Measurements from ENCODE around the gene SETBP1. TPM values are rescaled to one million over a fixed set of nuclear protein-coding genes. Genes with fewer than 3 reads are reported as not detected.
"Not testable (repeated sequence)": the region's sequence is repeated elsewhere in the genome, so short reads cannot be mapped to it uniquely, and the experiment has no call there.

The SETBP1 gene
- polyA plus RNA-seq, 3 donors from 2014 or later, result 1.2 to 4.3 TPM; not detected in 1

DNA sequence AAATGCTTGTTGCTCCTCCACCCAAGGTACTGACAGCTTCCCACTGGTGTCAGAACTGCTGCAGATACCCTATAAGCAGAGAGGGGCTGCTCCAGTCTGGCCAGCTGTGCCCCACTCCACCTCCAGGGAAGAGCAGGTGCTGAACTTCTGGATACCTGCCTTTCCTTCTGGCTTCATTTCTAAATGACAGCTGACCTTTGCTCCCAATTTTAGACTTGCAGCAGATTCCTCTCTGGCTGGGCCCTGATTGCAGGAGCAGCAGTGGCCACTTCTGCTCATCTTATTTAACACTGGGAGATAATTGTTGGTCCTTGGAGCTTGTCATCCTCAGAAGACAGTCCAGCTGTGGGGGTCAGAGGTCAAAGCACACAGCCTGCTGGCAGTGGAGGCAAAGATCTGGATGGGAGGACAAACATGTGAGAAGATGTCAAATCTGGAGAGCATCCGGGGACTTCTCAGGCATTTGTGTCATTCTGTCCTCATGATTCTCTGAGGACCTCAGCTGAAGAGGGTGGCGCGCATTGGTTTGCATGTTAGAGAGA lies 38.9 kb downstream of the SETBP1 start:
- Mint-ChIP-seq H3K27ac (peak overlapping the region in 1 of 6 donors; percentile 60), H3K9me3 (no peaks in the 10 kb centered on the region), H3K4me3 (no peak overlapping the region), H3K4me1 (peaks cover 36 to 65% of the 10 kb centered on the region in 2 donors), H3K36me3 (peaks cover 13 to 25% (median 14%) of the 10 kb centered on the region in 3 donors), H3K27me3 (ENCODE audit: low read depth in 3 of 3) (peaks cover 0 to 1% (median 0%) of the 10 kb centered on the region in 3 donors)
- DNase-seq, result no peak

DNA sequence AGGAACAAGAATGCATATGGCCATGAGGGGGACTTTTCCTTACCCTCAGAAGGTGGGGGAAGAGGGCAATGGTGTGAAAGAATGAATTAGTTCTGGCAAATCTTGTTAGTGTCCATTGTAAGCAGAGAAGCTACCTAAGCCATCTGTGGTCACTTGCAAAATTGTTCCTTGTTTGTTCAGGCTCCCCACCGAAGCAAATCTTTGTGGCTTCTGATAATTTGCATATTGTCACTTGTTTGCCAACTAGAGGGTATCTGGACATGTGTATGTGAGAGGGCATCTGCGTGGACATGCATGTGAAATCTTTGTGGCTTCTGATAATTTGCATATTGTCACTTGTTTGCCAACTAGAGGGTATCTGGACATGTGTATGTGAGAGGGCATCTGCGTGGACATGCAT lies 41.1 kb downstream of the SETBP1 start:
- peak overlapping the region in 4 of 6 donors; percentile 15 to 73 (median 33) for H3K27ac Mint-ChIP-seq
- not testable (repeated sequence) for H3K4me3 Mint-ChIP-seq; H3K27me3 Mint-ChIP-seq (ENCODE audit: low read depth in 3 of 3); H3K9me3 Mint-ChIP-seq; DNase-seq
- H3K36me3 Mint-ChIP-seq, result peaks cover 10 to 19% (median 11%) of the 10 kb centered on the region in 3 donors
- peaks cover 58 to 84% of the 10 kb centered on the region in 2 donors for H3K4me1 Mint-ChIP-seq

DNA sequence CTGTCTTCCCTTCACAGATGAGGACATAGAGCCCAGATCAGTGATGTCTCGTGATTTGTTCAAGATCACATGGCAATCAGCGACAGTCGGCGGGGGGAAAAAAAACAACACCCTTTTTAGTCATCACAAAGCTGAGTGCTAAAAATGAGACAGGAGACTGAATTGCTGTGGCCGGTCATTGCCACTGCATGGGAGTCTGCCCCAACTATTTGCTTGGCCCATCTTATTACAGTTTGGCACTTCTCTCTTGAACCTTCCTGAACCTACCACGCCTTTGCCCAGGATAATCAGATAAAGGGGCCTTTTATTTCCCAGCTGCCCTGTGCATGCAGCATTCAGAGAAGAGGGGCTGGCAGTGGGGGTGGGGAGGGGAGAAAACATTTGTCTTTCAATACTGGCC lies 42.7 kb downstream of the SETBP1 start:
- Mint-ChIP-seq H3K4me1 (peaks cover 66 to 86% of the 10 kb centered on the region in 2 donors), H3K9me3 (no peaks in the 10 kb centered on the region), H3K4me3 (peak overlapping the region in 2 of 5 donors; percentile 69 to 79), H3K36me3 (peaks cover 2 to 16% (median 11%) of the 10 kb centered on the region in 3 donors), H3K27me3 (ENCODE audit: low read depth in 3 of 3) (peaks cover 0 to 8% (median 3%) of the 10 kb centered on the region in 3 donors), H3K27ac (peak overlapping the region in 5 of 6 donors; percentile 53 to 91 (median 72))
- peak in 1 of 3 donors; percentile 51 for DNase-seq

DNA sequence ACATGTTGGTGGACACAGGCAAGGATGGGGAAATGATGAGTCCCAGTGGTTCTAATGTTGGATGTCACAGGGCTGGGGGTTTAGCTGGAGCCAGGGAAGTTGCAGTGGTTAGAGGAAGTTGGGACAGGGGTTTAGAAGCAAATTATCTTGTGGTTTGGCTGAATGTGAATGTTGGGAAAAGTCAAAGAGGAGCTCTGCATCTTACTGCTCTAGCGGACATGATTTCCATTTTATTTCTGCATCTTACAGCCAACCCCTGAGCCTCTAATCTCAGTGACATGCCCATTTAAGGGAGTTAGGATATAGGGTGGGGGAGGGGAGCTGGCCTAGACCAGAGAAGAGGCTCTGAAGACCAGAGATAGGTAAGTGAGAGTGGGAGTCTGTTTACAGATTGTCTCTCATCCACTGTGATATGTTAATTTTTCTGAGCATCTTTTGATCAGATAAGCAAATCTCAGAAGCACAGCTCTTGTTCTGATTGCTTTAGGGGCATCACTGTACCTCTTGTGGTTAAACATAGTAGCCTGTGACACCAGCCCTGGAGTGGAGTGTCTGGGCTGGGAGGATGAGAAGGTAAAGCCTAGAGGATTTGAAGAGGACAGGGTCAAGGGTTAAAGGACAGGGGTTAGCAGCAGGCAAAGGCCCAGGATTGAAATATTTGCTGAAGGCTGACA lies 43.6 kb downstream of the SETBP1 start:
- DNase-seq, result no peak
- peaks cover 0 to 8% (median 3%) of the 10 kb centered on the region in 3 donors for H3K27me3 Mint-ChIP-seq (ENCODE audit: low read depth in 3 of 3)
- peak overlapping the region; percentile 50 to 79 (median 69) for H3K4me3 Mint-ChIP-seq
- peaks cover 0 to 11% (median 7%) of the 10 kb centered on the region in 3 donors for H3K36me3 Mint-ChIP-seq
- H3K27ac Mint-ChIP-seq, result peak overlapping the region; percentile 85 to 92 (median 91)
- peaks cover 75 to 89% of the 10 kb centered on the region in 2 donors for H3K4me1 Mint-ChIP-seq
- no peaks in the 10 kb centered on the region for H3K9me3 Mint-ChIP-seq

DNA sequence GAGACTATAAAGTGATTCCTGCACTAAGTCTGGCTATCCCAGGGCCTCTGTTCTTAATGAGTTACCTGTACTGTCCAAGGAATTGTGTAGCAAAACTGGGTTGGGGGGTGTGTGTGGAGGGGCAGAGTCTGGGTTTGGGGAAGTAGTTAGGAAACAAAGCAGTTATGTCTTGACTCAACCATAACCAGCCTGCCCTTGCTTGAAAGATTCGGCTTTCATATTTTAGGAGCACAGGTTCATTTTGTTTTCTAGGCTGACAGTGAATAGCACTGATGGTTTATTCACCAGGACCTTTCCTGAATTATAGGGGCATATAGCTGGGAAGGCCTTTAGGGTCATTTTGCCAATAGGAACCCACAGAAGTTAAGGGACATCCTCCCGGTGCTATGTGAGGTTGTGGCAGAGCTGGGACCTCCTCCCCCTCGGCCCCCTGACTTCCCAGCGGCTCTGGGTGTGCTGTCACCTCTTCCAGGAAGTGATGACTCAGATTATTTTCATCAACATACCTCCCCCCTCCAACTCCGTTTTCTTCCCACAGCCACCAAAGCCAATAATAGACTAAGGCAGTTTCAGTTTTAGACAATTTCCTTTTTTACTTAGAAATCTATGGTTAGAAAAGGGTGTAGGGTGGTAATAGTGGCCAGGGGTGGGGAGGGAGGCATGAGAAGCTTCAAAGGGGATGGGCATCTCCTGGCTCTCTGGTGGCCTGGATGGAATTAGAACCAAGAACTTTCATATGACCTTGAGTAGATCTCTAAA lies 44.8 kb downstream of the SETBP1 start:
- H3K4me3 Mint-ChIP-seq, result peak overlapping the region; percentile 50 to 79 (median 69)
- peak; percentile 82 to 85 (median 83) for DNase-seq
- no peaks in the 10 kb centered on the region for H3K9me3 Mint-ChIP-seq
- H3K4me1 Mint-ChIP-seq, result peaks cover 87 to 96% of the 10 kb centered on the region in 2 donors
- H3K27me3 Mint-ChIP-seq (ENCODE audit: low read depth in 3 of 3), result peaks cover 5 to 9% (median 7%) of the 10 kb centered on the region in 3 donors
- H3K27ac Mint-ChIP-seq, result peak overlapping the region; percentile 85 to 92 (median 91)
- peaks cover 0 to 2% (median under 1%) of the 10 kb centered on the region in 3 donors for H3K36me3 Mint-ChIP-seq

DNA sequence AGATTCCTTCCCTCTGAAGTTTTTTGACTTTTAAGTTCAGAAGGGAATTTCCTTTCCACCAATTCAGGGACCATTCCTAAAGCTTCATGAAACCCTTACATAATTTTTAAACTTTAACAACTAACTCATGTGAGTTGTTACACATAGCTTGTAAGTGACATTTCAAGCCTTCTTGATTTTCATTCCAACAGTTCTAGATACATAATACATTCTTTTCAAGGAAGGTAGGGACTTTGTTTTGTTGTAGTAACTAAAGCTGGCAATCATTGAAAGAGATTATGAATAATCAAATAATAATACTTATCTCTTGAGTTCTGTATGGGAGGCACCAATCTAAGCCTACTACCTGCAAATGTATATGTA lies 45.4 kb downstream of the SETBP1 start:
- Mint-ChIP-seq H3K27me3 (ENCODE audit: low read depth in 3 of 3) (peaks cover 6 to 9% (median 7%) of the 10 kb centered on the region in 3 donors), H3K9me3 (no peaks in the 10 kb centered on the region), H3K36me3 (no peaks in the 10 kb centered on the region), H3K27ac (peak overlapping the region; percentile 85 to 92 (median 91)), H3K4me3 (peak overlapping the region; percentile 50 to 79 (median 69)), H3K4me1 (peaks cover 93 to 100% of the 10 kb centered on the region in 2 donors)
- no peak for DNase-seq

DNA sequence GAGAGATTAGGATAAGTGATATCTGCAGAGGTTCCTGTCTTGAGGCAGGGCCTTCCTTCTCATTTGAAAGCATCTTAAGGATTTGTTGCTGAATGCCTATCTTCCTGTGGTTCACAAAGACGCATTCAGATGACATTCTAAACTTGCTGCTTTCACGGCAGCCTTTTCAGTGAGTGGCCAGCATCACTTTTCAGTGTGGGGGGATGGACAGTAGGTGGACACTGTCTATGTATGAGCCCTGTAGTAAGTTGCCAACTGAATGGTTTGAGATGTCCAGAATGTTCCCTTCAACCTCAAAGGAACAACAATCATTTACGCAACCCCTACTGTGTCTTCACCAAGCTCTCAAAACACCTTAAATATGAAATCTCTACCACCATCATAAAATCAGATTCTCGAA lies 46.6 kb downstream of the SETBP1 start:
- no peaks in the 10 kb centered on the region for H3K36me3 Mint-ChIP-seq
- peaks cover 6 to 10% (median 9%) of the 10 kb centered on the region in 3 donors for H3K27me3 Mint-ChIP-seq (ENCODE audit: low read depth in 3 of 3)
- H3K9me3 Mint-ChIP-seq, result no peaks in the 10 kb centered on the region
- H3K27ac Mint-ChIP-seq, result peak overlapping the region; percentile 22 to 91 (median 78)
- peak overlapping the region; percentile 25 to 79 (median 60) for H3K4me3 Mint-ChIP-seq
- peaks cover 96 to 100% of the 10 kb centered on the region in 2 donors for H3K4me1 Mint-ChIP-seq
- no peak for DNase-seq

DNA sequence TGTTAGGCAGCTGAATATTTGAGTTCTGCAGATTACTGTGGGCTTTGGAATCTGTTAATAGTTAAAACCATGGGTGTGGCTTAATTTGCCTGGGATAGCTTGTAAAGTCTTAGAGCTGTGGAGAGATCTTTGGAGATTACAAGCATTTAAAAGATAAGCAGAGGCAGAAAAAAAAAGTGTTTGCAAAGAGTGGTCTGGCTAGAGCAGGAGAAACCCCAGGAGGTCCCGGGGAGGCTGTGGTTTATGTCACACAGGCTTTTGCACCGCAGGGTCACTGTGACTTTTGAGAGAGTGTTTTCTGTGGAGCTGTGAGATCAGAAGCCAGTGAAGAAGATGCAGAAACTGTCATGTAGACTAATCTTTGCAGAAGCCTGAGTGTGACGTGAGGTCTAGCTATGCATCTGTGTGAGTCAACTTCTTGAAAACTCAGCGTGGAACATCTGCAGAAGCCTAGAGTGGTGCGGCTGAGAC lies 49.0 kb downstream of the SETBP1 start:
- H3K4me3 Mint-ChIP-seq, result peak overlapping the region; percentile 26 to 62 (median 48)
- no peaks in the 10 kb centered on the region for H3K9me3 Mint-ChIP-seq
- peaks cover 98 to 100% of the 10 kb centered on the region in 2 donors for H3K4me1 Mint-ChIP-seq
- peak; percentile 83 to 89 (median 87) for DNase-seq
- H3K27me3 Mint-ChIP-seq (ENCODE audit: low read depth in 3 of 3), result peaks cover 6 to 14% (median 9%) of the 10 kb centered on the region in 3 donors
- H3K36me3 Mint-ChIP-seq, result no peaks in the 10 kb centered on the region
- peak overlapping the region; percentile 53 to 96 (median 86) for H3K27ac Mint-ChIP-seq

DNA sequence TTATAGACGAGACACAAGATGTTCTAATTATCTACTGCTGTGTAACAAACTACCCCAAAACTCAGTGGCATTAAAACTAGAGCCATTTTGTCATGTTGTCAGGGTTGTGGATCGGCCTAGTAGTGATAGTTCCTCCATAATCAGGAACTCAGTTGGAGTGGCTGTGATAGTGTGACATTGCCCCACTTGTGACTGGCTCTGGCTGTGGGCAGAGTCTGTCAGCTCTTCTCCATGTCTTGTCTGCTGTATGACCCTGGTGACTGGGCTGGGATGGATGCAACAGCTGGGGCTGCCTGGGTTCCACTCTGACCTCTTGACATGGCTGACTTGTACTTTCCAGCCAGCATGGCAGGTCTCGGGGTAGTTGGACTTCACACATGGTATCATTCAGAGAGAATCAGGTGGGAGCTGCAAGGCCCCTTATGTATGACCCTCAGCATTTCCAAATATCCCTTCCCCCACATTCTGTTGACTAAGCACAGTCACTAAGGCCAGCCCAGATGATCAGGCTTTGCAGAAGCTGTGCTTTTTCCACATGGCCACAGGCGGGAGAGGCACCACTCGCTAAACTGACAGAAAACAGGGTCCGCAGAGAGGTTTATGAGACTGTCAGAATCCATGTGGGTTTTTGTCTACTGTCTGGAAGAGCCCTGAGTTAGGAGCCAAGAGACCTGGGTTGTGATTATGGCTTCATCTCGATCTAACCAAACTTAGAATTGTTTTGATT lies 50.3 kb downstream of the SETBP1 start:
- Mint-ChIP-seq H3K36me3 (peaks cover 0 to 3% (median 3%) of the 10 kb centered on the region in 3 donors), H3K27me3 (ENCODE audit: low read depth in 3 of 3) (peaks cover 3 to 11% (median 6%) of the 10 kb centered on the region in 3 donors), H3K4me1 (peaks cover 85 to 89% of the 10 kb centered on the region in 2 donors), H3K27ac (peak overlapping the region; percentile 53 to 96 (median 86)), H3K9me3 (no peaks in the 10 kb centered on the region), H3K4me3 (peak overlapping the region; percentile 25 to 62 (median 48))
- DNase-seq, result no peak

DNA sequence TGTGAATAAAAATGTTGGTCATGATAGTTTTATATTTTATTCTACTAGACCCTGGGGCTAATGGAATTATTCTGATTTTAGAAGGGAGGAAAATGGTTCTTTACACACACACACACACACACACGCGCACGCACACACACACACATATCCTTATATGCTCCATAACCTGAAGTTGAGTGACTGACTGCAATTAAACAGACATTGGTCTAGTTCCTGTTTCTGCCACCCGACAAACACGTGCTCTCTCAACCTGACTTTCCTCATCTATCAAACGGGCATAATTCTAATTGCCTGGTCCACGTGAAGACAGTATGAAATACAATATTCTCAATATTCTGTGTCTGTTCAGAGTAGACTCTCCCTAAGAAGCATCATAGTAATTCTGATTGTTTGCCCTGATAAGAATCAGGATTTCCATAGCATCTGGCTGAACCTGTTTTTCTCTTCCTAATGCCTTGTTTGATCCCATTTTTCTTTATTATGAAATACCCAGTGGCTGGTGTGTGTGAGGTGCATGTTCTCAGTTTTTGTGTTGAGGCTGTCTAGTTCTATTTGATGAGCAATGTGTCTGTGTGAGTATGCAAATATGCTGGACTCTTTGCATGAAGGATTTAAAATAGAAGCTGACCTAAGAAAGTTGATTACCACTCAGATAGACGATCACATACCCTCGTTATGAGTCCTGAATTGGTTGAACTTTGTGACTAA lies 51.0 kb downstream of the SETBP1 start:
- H3K27ac Mint-ChIP-seq, result peak overlapping the region; percentile 53 to 95 (median 80)
- peak overlapping the region; percentile 13 to 53 (median 25) for H3K4me3 Mint-ChIP-seq
- no peak for DNase-seq
- H3K4me1 Mint-ChIP-seq, result peaks cover 78 to 82% of the 10 kb centered on the region in 2 donors
- no peaks in the 10 kb centered on the region for H3K9me3 Mint-ChIP-seq
- peaks cover 3 to 11% (median 6%) of the 10 kb centered on the region in 3 donors for H3K27me3 Mint-ChIP-seq (ENCODE audit: low read depth in 3 of 3)
- peaks cover 0 to 5% (median 3%) of the 10 kb centered on the region in 3 donors for H3K36me3 Mint-ChIP-seq

DNA sequence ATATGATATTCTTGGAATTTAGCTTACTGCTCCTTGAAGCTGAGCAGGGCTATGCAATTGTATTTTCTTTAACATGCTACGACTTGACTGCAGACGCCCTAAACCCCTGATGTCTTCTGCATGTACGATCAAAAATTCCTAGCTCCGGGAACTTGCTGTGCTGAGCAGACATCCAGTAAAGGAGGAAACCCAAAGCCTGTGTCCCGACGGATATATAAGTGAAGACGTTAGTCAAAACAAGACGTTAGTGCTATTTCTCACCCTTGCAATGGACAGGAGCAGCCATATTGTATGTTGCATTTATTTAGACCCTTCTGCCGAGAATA lies 51.5 kb downstream of the SETBP1 start:
- no peaks in the 10 kb centered on the region for H3K9me3 Mint-ChIP-seq
- H3K4me1 Mint-ChIP-seq, result peaks cover 73 to 77% of the 10 kb centered on the region in 2 donors
- no peak for DNase-seq
- peaks cover 3 to 11% (median 6%) of the 10 kb centered on the region in 3 donors for H3K27me3 Mint-ChIP-seq (ENCODE audit: low read depth in 3 of 3)
- H3K36me3 Mint-ChIP-seq, result peaks cover 0 to 5% (median 3%) of the 10 kb centered on the region in 3 donors
- H3K4me3 Mint-ChIP-seq, result peak overlapping the region in 2 of 5 donors; percentile 8
- H3K27ac Mint-ChIP-seq, result peak overlapping the region in 1 of 6 donors; percentile 71

DNA sequence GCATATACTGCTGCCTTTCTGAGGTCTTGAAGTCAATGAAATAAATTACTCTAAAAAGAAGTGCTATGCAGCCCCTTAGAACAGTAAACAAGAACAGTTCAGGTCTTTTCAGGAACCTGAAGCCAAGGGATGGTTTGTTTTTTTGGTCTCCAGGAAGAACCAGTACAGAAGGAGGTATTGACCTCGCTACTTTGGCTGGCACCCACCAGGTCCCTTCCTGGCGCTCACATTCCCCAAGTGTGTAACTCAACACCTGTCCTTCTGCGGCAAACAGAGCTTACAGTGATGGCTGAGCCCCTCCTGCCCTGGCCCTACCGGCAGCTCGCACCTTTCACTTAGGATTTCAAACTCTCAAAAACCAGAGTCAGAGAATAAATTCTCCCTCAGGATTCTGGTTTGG lies 51.9 kb downstream of the SETBP1 start:
- no peak overlapping the region for H3K4me3 Mint-ChIP-seq

More for the DNA sequence above, 51.9 kb downstream of the SETBP1 start:
- no peak for DNase-seq
- H3K27ac Mint-ChIP-seq, result peak overlapping the region in 1 of 6 donors; percentile 71
- no peaks in the 10 kb centered on the region for H3K9me3 Mint-ChIP-seq
- peaks cover 3 to 11% (median 6%) of the 10 kb centered on the region in 3 donors for H3K27me3 Mint-ChIP-seq (ENCODE audit: low read depth in 3 of 3)
- H3K36me3 Mint-ChIP-seq, result peaks cover 0 to 5% (median 3%) of the 10 kb centered on the region in 3 donors
- H3K4me1 Mint-ChIP-seq, result peaks cover 69 to 73% of the 10 kb centered on the region in 2 donors

All from immature natural killer cell (primary cell).